ENCODE data around the gene ADGRG1.

DNA sequence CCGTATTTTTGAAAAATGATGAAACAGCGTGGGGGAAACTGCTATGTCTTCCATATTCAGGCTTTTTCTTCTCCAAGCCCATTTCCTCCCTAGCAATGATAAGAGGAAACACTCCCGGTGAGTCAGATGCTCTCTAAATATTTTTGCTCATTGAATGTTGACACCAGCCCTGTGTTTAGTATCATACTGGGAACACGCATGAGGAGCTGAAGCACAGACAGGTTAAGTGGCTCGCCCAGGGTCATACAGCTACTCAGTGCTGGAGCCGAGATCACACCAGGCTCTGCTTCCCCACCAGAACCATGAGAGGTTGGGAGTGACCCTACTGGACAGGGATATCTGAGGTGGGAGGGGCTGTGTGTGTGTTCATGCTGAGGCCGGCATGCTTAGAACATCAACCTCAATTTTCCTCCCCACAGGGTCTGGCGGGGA lies 37.8 kb upstream of the ADGRG1 start:
- TF ChIP-seq CTCF (IDR thresholded peaks at IDR 0.05) (no peak), SIN3A (IDR thresholded peaks at IDR 0.05; ENCODE audit: borderline replicate concordance, insufficient read depth, low read depth, low read length) (no peak)
